GM13977 (cell line): Measurements from ENCODE around the gene CMTR1.
"Not testable (repeated sequence)": the region's sequence is repeated elsewhere in the genome, so short reads cannot be mapped to it uniquely, and the experiment has no call there.

ENCODE experiments used
- DNase-seq: peaks from one replicate; pipeline ENCODE4 v3.0.0; 2012; ENCODE audit warnings: low spot score
- in situ Hi-C: fragments of 300-500 bp; cut with MboI; formaldehyde crosslinking; loops from one replicate; pipeline ENCODE4 v1.12.0; 2022; ENCODE audit warnings: low sequenced_read_pairs, low pct_unique_long_range_greater_than_20kb, mixed read lengths, inconsistent platforms; ENCODE audit not compliant: unreplicated experiment
- TF ChIP-seq, protein P1 (sequence below): IDR thresholded peaks from 2 replicates; pipeline ENCODE4 v1.5.1; 2012; ENCODE audit warnings: mild to moderate bottlenecking, control low read depth; ENCODE audit not compliant: insufficient read depth; ENCODE audit errors: extremely low read depth, missing control alignments

CMTR1 gene

DNA sequence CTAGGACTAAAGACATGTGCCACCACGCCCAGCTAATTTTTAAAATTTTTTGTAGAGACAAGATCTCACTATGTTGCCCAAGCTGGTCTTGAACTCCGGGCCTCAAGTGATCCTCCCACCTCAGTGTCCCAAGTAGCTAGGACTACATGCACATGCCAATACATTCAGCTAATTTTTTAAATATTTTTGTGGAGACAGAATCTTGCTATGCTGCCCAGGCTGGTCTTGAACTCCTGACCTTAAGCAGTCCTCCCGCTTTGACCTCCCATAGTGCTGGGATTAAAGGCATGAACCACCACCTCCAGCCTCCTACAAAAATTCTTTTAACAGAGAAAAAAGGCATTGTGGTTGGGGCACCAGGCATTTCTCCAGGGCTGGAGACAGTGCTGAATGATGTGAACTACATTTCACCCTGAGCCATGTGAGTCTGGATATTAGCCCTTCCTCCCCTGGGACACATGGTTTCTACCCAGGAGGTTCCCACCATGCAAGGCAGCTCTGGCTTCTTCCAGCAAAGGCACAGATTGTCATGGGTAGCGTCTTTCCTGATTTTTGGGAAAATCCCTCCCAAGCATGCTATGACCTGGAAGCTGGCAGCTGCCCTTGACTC, 36.3 kb upstream of the CMTR1 start:
- DNase-seq: no peak
- in situ Hi-C loops: loop anchor here (25.0 kb wide), 1 partner anchor 291 kb away; the partner anchor contains the start of gene MDGA1
- TF ChIP-seq, protein P1, sequence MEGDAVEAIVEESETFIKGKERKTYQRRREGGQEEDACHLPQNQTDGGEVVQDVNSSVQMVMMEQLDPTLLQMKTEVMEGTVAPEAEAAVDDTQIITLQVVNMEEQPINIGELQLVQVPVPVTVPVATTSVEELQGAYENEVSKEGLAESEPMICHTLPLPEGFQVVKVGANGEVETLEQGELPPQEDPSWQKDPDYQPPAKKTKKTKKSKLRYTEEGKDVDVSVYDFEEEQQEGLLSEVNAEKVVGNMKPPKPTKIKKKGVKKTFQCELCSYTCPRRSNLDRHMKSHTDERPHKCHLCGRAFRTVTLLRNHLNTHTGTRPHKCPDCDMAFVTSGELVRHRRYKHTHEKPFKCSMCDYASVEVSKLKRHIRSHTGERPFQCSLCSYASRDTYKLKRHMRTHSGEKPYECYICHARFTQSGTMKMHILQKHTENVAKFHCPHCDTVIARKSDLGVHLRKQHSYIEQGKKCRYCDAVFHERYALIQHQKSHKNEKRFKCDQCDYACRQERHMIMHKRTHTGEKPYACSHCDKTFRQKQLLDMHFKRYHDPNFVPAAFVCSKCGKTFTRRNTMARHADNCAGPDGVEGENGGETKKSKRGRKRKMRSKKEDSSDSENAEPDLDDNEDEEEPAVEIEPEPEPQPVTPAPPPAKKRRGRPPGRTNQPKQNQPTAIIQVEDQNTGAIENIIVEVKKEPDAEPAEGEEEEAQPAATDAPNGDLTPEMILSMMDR: no peak

GRCh38 chr6:37399131-37399530, 33.9 kb upstream of the CMTR1 start:
- no peak for DNase-seq
- in situ Hi-C loops: loop anchor here (25.0 kb wide), 1 partner anchor 288 kb away; the partner anchor contains the start of gene MDGA1
- TF ChIP-seq, protein P1: no peak

- TF ChIP-seq, protein P1: no peak
Observed at GRCh38 chr6:37399795-37400490, 33.1 kb upstream of the CMTR1 start.

GRCh38 chr6:37401658-37402057, 31.4 kb upstream of the CMTR1 start:
- in situ Hi-C loops: not testable (repeated sequence)

More at GRCh38 chr6:37399795-37400490, 33.1 kb upstream of the CMTR1 start:
- in situ Hi-C loops: loop anchor here (25.0 kb wide), 1 partner anchor 287 kb away; the partner anchor contains the start of gene MDGA1
- DNase-seq: no peak

GRCh38 chr6:37406726-37407341, 26.2 kb upstream of the CMTR1 start:
- no peak for DNase-seq
- TF ChIP-seq, protein P1: no peak
- in situ Hi-C loops: no loop called here

More at GRCh38 chr6:37401658-37402057, 31.4 kb upstream of the CMTR1 start:
- DNase-seq: not testable (repeated sequence)

GRCh38 chr6:37407948-37408347, 25.1 kb upstream of the CMTR1 start:
- TF ChIP-seq, protein P1: no peak
- in situ Hi-C loops: no loop called here
- no peak for DNase-seq

GRCh38 chr6:37409501-37409900, 23.5 kb upstream of the CMTR1 start:
- no peak for DNase-seq
- in situ Hi-C loops: no loop called here
- TF ChIP-seq, protein P1: no peak
